ENCODE measurements around the gene HSPG2.
"Not testable (repeated sequence)": the region's sequence is repeated elsewhere in the genome, so short reads cannot be mapped to it uniquely, and the experiment has no call there.

The HSPG2 gene

GRCh38 chr1:21912038-21912758, 24.9 kb downstream of the HSPG2 start:
- DNase-seq (ENCODE audit: low spot score): no peak

- DNase-seq (ENCODE audit: low spot score): no peak
Measured at GRCh38 chr1:21911205-21912001, 25.7 kb downstream of the HSPG2 start.

- DNase-seq (ENCODE audit: low spot score): no peak
Measured at GRCh38 chr1:21910558-21911204, 26.4 kb downstream of the HSPG2 start.

GRCh38 chr1:21909787-21910503, 27.2 kb downstream of the HSPG2 start:
- no peak for DNase-seq (ENCODE audit: low spot score)

- no peak for DNase-seq (ENCODE audit: low spot score)
Measured at GRCh38 chr1:21909286-21909759, 27.8 kb downstream of the HSPG2 start.

GRCh38 chr1:21907737-21908534, 29.2 kb downstream of the HSPG2 start:
- DNase-seq (ENCODE audit: low spot score): not testable (repeated sequence)

- DNase-seq (ENCODE audit: low spot score): no peak
Measured at GRCh38 chr1:21907079-21907418, 30.1 kb downstream of the HSPG2 start.

GRCh38 chr1:21906173-21907078, 30.7 kb downstream of the HSPG2 start:
- no peak for DNase-seq (ENCODE audit: low spot score)

- no peak for DNase-seq (ENCODE audit: low spot score)
Measured at GRCh38 chr1:21904704-21905520, 32.2 kb downstream of the HSPG2 start.

- DNase-seq (ENCODE audit: low spot score): no peak
Measured at GRCh38 chr1:21904454-21904703, 32.7 kb downstream of the HSPG2 start.

- DNase-seq (ENCODE audit: low spot score): no peak
Measured at GRCh38 chr1:21903638-21904453, 33.3 kb downstream of the HSPG2 start.

GRCh38 chr1:21902026-21903012, 34.8 kb downstream of the HSPG2 start:
- DNase-seq (ENCODE audit: low spot score): no peak

GRCh38 chr1:21901473-21901847, 35.6 kb downstream of the HSPG2 start:
- DNase-seq (ENCODE audit: low spot score): no peak

- DNase-seq (ENCODE audit: low spot score): no peak
Measured at GRCh38 chr1:21900766-21901472, 36.2 kb downstream of the HSPG2 start.

GRCh38 chr1:21899987-21900386, 37.1 kb downstream of the HSPG2 start:
- DNase-seq (ENCODE audit: low spot score): no peak

GRCh38 chr1:21899267-21899810, 37.8 kb downstream of the HSPG2 start:
- DNase-seq (ENCODE audit: low spot score): no peak

All from LoVo (cell line).